NCI-H345 (cell line): ENCODE data around the gene COL9A3.
A peak's percentile ranks its signal among the peaks of the same experiment; 100 is the strongest.
"Not testable (repeated sequence)": the region's sequence is repeated elsewhere in the genome, so short reads cannot be mapped to it uniquely, and the experiment has no call there.

ENCODE experiments used
- DNase-seq: peaks from one replicate; lab custom pipeline; 2025; lab: John Stamatoyannopoulos, UW

The COL9A3 gene

DNA sequence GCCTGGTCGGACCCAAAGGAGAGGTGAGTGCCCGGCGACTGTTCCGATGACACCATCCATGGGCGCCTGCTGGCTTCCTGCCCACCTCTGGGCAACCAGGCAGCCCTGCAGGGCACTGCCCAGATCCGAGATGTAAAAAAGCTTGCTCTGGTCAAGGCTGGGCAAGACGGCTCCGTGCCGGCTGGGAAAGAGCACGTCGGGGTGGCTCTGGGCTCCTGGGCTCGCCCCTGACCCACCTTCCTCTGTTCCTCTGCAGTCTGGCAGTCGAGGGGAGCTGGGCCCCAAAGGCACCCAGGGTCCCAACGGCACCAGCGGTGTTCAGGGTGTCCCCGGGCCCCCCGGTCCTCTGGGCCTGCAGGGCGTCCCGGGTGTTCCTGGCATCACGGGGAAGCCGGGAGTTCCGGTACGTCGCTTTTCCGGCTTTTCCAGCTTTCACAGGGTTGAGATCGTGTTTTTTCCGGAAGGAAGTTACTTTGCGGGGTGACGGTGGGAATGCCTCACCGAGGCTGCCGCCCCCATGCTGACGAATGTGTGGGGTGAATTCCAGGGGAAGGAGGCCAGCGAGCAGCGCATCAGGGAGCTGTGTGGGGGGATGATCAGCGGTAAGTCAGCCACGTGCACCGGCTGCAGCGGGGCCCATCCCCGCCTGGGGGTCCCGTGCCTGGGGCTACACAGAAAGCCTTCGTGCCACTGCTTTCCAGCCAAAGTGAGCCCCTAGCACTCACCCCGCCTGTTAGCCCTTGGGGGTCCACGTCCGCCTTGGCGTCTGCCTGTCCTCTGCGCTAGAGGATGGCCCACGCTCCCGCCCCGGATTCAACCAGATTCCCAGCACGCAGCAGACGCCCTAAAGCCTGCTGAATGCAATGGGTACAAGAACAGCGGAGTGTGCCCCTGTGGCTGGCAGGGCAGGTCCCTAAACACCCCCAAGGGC, 19.3 kb downstream of the COL9A3 start:
- DNase-seq = no peak

DNA sequence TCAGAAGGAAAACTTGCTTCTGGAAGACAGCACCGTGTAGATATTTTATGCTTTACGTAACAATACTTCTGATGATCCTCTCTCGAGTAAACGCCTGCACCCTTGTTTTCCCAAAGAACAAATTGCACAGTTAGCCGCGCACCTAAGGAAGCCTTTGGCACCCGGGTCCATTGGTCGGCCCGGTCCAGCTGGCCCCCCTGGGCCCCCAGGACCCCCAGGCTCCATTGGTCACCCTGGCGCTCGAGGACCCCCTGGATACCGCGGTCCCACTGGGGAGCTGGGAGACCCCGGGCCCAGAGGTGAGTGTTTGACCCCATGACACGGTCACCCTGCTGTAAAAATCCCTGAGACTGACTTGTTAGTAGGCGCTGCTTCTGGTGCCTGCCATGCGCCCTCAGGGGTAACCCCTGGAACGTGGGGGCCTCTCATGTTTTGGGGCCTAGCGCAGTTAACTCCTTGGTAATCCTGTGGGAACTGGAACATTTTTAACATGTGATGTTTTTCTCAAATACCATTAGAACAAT, 20.2 kb downstream of the COL9A3 start:
- no peak for DNase-seq

DNA sequence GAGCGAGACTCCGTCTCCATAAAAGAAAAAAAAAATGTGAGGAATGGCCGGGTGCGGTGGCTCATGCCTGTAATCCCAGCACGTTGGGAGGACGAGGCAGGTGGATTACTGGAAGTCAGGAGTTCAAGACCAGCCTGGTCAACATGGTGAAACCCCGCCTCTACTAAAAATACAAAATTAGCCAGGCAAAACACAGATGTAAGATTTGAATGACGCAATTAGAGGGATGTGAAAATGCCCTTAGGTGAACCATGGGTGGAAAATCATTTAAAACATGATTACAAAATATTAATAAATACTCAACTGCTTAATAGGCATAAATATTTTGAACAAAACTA, 20.9 kb downstream of the COL9A3 start:
- no peak for DNase-seq

DNA sequence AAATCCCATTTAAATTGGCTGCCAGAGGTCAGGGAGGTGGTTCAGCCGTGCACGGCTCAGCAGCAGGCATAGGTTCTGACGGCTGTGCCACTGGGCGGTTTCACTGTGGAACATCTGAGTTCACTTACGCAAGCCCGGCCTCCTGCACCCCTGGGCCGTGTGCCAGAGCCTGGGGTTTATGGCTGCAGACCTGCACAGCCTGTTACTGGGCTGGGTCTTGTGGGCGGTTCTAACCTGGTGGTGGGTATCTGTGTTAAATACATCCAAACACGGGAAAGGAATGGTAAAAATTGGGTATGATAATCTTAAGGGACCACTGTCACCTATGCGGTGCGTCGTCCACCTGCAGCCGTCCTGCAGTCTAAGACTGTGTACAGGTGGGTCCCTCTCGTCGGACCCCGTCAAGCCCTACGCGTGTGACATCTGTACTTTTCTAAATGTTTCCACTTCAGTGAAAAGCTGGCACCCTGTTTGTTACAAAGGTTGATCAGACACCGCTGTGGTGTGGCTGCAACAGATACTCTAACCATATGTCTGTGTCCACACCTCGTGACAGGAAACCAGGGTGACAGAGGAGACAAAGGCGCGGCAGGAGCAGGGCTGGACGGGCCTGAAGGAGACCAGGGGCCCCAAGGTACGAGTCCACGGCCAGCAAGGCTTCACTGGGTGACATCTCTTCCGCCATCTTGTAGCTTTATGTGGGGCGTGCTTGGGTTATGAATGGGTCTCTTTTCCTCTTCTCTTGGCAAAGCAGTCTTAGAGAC, 21.5 kb downstream of the COL9A3 start:
- DNase-seq = peak; percentile 87

DNA sequence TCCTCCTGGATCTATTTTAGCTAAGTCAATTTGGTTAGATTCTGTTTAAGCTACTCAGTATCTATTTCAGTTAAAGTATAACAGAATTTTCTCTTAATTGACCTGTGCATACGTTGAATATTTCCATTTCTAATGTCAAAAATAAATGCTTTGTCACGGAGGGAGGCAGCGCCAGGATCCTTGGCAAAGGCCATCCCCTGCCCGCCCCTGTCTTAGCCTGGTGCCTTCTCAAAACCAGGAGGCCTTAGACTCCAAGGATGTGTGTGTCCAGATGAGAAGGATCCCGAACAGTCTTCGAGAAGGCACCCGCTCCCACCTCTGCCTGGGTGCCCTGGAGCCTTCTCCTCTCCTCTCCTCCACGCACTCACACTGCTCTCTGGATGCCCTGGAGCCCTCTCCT, 22.4 kb downstream of the COL9A3 start:
- DNase-seq = no peak

DNA sequence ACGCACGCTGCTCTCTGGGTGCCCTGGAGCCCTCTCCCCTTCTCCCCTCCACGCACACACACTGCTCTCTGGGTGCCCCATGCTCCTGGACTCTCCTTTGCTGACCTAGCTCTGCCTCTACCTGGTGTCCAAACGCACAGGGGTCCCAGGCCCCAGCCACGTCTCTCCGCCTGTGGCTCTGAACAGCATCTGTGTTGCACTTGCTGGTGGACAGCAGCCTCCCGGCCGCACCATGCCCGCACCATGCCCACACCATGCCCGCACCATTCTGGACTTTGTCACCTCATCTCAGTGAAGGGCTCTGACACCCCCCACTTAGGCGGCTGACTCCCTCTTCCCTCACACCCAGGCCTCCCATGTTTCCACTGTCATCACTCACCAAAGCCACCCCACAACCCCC, 23.0 kb downstream of the COL9A3 start:
- no peak for DNase-seq

DNA sequence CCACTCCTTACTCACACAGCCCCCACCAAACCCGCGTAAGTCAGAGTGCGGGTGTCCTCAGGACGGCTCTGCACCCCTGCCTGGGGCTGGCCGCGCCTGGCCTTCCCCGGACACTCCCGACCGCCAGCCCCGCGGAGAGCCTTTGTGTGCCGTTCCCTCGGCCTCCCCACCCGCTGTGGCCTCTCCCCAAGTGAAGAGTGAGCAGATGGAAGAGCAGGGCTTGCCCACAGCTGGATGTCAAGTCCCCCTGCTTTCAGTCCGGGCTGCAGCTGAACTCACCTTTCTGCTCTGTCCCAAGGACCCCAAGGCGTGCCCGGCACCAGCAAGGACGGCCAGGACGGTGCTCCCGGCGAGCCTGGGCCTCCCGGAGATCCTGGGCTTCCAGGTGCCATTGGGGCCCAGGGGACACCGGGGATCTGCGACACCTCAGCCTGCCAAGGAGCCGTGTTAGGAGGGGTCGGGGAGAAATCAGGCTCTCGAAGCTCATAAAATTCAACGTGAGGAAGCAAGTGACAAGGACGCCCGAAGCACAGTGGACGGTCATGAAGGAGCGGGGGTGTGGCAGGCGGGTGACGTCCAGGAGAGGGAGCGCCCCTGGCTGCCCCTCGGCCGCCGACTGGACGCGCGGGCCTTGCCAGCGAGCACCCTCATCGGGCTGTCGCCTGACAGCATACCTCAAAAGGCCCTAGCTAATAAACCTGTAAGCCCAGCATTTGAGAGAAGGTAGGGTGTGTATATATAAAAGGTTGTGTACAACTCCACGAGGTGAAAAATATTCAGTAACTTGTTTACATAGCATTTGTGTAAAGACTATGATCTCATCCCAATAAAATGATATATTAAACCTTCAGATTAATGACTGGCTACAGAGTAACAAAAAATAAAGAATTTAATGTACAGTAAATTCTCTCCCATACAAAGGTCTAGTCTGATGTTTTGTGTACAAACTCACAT, 23.7 kb downstream of the COL9A3 start:
- peak; percentile 38 for DNase-seq

DNA sequence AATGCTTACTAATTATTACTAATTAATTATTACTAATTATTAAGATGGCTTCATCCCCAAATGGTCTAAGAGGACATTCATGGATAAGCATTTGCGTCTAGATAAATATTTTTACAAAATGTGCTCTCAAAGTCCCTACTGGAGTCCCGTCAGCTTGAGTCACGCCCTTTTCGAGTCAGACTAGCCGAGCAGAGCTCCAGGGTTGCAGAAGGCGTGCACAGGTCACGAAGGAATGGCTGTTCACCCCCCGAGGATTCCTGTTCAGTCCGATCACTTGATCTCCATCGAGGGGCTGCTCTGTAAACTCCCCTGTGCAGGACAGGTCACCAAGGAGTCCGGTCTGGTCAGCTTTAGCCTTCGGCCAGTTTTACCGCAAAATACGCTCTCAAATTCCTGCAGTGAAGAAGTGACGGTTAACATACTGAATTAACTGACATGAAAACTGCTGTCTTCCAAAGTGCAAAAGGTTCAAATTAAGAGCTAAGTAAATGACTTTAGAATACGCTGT, 24.9 kb downstream of the COL9A3 start:
- no peak for DNase-seq

DNA sequence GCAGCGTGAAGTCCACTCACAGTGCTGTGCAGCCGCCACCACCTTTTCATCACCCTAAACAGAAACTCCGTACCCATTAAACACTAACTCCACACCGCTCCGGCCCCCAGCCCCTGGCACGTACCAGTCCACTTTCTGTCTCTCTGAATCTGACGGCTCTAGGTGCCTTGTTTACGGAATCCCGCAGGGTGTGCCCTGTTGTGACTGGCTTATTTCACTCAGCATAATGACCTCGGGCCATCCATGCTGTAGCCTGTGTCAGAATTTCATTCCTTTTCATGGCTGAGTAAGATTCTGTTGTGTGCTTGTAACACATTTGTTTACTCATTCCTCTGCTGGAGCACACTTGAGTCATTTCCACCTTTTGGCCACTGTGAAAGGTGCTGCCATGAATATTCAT, 26.8 kb downstream of the COL9A3 start:
- no peak for DNase-seq

DNA sequence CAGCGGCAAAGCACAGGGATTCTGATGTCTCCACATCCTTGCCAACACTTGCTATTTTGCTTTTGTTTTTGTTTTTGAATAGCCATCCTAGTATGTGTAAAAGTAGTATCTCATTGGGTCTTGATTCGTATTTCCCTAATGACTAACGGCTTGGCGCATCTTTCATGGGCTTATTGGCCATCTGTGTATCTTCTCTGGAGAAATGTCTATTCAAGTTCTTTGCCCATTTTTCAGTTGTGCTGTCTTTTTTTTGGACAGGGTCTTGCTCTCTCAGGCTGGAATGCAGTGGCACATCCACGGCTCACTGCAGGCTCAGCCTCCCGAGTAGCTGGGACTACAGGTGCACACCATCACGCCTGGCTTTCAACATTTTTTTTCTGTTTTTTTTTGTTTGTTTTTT, 27.3 kb downstream of the COL9A3 start:
- DNase-seq = no peak

DNA sequence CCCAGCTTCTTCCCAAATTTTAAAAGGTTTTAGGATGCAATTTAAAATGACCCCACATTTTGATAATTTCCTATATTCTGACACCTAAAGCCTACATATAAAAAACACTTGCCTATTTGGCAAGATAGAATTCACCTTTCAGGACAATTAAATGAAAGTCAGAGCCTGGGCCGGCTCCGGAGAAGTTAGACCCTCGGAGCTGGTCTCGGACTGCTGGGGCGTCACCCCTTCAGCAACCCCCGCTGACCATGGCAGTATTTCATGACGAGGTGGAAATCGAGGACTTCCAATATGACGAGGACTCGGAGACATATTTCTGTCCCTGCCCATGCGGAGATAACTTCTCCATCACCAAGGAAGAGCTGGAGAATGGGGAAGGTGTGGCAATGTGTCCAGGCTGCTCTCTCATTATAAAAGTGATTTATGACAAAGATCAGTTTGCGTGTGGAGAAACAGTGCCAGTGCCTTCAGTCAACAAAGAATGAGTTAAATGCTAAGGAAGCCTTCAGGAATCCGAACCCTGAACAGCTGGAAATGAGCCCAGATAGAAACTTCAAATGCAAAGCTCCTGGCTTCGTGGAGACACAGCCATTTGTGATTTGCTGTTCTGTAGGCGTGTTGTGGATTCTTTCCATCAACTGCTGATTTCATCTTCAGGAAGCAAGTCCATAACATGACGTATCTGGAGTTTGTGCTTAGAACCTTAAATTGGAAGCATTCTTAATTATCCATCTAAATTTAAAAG, 28.7 kb downstream of the COL9A3 start:
- no peak for DNase-seq

DNA sequence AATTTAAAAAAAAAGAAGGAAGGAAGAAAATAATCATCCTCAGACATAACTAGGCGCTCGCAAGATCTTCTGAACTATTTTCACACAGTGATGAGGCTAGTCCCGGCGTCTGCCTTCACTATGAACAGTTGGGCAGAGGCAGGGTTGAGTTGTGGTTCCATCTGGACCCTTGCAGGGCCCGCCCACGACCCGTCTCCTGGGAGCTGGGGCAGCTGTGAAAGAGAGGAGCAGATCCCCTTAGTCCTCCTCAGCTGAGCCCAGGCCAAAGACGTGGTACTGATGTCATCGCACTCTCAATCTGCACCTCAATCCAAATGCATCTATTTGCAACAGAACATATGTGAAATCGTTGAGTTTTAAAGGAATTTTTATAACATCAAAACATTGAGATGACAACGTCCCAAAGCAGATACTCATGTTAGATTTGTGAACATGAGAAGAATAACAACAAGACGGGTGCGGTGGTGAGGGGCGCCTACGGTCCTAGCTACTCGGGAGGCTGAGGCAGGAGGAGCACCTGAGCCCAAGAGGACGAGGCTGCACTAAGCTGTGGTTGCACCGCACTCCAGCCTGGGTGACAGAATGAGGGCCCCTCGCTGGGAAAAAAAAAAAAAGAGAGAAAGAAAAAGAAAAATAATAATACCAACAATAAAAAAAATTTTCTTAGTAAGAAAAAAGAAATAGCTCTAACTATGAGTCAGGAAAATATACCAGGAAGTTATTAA, 29.5 kb downstream of the COL9A3 start:
- no peak for DNase-seq

DNA sequence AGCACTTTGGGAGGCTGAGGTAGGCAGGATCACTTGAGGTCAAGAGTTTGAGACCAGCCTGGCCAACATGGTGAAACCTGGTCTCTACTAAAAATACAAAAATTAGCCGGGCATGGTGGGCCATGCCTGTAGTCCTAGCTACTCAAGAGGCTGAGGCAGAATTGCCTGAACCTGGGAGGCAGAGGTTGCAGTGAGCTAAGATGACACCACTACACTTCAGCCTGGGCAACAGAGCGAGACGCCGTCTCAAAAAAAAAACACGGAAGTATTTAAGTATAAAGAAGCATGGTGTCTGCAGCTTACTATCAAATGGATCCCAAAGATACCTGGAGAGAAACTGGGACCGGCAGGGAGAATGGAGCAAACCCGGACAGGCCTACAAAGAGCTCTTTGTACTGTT, 32.1 kb downstream of the COL9A3 start:
- not testable (repeated sequence) for DNase-seq

DNA sequence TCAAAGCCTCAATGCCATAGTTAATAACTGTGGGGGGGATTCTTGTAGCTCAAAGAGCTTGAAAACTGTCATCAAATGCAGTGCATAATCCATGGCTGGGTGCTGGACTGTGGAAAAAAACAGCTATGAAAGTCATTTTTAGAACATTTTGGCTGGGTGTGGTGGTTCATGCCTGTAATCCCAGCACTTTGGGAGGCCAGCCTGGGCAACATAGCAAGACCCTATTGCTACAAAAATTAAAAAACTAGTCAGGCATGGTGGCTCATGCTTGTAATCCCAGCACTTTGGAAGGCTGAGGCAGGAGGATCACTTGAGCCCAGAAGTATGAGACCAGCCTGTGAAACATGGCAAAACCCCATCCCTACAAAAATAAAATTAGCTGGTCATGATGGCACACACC, 32.6 kb downstream of the COL9A3 start:
- DNase-seq = no peak

DNA sequence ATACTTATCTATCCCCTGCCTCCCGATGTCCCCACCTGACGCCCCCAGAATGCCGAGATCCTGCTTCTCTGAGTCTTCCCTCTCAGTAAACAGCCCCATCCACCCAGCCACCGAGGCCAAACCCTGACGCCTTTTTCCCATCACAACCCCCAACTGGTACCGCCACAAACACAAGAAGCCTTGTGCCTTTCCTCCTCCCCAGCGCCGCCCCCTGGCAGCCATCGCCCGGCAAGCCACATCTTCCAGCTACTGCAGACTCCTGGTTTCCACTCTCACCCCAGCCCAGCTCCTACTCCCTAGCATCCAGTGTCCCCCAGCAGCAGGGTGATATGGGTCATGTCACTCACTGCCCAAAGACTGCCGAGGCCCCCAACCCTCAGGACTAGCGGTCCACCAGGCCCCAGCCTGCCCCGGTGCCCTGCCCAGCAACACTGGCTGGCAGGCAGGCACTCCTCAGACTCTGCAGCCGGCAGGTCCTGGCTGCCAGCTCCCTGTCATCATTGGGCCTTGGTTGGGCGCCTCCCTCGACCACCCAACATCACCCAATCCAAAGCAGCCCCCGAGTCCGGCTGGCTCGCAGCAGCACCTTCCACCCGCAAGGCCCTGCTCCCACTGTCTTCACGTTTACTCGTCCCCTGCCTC, 33.6 kb downstream of the COL9A3 start:
- DNase-seq = no peak

DNA sequence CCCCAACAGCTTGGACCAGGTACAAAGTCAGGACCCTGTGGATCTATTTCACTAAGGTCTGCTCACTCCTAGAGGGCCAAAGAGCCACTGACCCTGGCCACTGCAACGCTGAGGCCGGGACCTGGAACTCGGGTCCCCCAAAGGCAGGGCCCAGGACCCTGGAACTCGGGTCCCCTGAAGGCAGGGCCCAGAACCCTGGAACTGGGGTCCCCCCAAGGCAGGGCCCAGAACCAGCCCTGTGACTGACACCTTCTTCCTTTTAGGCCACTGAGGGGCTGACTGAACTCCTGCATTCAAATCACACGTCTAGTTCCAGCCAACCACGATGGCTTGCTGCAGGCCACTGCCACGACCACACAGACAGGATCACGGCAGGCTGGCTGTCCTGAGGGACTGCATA, 35.3 kb downstream of the COL9A3 start:
- no peak for DNase-seq

DNA sequence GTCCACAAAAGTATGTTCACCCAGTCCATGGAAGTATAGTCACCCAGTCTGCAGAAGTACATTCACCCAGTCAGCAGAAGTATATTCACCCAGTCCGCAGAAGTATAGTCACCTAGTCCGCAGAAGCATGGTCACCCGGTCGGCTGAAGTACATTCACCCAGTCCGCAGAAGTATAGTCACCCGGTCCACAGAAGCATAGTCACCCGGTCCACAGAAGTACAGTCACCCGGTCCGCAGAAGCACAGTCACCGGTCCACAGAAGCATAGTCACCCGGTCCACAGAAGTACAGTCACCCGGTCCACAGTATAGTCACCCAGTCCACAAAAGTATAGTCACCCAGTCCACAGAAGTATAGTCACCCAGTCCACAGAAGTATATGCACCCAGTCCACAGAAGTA, 36.0 kb downstream of the COL9A3 start:
- DNase-seq = no peak

DNA sequence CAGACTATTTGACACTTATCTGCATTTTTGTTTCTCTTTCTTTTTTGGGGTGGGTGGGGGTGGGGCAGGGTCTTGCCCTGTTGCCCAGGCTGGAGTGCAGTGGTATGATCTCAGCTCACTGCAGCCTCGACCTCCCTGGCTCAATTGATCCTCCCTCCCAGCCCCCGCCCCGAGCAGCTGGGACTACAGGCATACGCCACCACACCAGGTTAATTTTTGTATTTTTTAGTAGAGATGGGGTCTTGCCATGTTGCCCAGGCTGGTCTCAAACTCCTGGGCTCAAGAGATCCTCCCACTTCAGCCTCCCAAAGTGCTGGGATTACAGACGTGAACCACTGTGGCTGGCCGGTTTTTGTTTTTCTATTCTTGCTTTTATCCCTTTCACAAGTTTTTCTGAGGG, 36.5 kb downstream of the COL9A3 start:
- not testable (repeated sequence) for DNase-seq

DNA sequence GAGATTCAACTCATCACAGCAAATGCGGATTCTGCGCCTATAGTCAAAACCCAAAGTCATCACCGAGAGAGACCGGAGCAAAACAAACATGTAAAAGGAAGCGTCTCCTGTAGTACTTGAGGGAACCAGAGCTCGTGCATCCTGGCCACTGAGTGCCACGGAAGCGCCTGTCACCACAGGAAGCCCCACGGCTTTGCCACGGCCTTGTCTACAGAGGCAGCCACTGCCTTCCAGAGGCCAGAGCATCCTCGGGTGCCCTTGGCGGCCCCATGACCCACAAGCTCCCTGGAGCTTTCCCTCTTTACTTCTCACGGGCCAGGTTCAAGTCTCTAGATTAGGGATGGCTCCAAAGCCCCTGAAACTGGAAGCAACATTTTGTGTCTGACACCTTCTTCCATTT, 37.3 kb downstream of the COL9A3 start:
- DNase-seq = no peak

DNA sequence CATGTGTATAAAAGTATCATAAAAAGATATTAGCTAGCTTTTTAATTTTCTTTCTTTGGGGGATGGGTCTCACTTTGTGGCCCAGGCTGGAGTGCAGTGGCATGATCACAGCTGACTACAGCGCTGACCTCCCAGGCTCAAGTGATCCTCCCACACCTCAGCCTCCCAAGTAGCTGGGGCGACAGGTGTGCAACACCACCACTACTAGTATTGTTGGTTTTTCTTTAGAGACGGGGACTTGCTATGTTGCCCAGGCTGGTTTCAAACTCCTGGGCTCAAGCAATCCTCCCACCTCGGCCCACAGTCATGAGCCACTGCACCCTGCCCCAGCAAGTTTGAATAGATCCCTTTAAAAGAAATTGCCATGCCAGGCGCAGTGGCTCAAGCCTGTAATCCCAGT, 38.3 kb downstream of the COL9A3 start:
- no peak for DNase-seq
